Fibroblast of skin of right biceps (primary cell): ENCODE data around the gene TPCN2.

Source experiments
- DNase-seq: peaks from one replicate; pipeline ENCODE4 v3.0.0-alpha.2; 2013

Gene TPCN2

DNA sequence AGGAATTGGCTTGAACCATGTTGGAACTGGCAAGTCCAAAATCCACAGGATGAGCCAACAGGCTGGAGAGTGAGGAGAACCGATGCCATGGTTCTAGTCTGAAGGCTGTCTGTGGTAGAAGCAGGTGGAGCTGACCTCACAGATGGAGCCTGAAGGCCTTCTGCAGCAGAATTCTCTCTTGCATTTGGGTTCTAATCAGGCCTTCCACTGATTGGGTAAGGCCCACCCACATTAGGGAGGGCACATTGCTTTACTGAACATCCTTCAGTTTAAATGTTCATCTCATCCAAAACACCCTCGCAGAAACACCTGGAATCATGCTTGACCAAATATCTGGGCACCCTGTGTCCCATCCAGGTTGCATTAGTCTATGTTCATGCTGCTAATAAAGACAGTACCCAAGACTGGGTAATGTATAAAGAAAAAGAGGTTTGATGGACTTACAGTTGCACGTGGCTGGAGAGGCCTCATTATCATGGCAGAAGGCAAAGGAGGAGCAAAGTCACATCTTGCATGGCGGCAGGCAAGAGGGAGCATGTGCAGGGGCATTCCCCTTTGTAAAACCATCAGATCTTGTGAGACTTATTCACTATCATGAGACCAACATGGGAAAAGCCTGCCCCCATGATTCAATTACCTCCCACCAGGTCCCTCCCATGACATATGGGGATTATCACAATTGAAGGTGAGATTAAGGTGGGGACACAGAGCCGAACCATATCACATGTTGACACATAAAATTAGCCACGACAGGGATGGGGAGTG is 122.9 kb downstream of the TPCN2 start:
- DNase-seq, result no peak

DNA sequence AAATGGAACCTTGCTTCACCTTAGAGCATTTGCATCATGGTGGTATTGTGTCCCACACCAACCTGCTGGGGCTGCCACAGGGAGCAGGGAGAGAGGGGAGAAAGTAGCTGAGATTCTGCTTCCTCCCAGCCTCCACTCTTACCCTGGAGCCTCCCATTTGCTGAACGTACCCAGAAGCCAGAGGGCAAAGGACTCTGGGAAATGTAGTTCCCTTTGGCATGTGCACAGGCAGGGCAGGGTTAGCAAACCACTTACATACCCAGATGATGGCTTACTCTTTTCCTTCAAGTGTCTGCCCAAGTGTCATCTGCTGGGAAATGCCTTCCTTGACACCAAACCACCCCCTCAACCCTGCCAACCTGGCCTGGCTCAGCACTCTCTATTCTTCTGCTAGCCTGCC is 123.9 kb downstream of the TPCN2 start:
- DNase-seq, result no peak

DNA sequence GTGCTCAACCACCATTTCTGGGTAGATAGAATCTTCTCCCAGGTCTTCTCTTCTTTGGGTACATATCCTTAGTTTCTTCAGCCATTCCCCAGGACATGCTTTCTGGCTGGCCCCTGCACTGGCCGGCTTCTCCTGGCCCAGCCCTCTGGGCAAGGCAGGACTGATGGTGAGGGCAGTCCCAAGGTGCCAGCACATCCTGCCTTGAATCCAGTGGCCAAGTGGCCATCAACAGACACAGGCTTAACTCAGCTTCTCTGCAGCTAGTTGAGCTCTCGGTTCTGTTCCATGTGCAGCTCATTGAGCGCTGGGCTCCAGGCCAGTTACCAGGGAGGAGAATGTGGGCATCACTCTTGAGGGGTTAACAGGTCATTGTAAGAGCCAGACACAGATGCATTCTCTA is 124.6 kb downstream of the TPCN2 start:
- no peak for DNase-seq

DNA sequence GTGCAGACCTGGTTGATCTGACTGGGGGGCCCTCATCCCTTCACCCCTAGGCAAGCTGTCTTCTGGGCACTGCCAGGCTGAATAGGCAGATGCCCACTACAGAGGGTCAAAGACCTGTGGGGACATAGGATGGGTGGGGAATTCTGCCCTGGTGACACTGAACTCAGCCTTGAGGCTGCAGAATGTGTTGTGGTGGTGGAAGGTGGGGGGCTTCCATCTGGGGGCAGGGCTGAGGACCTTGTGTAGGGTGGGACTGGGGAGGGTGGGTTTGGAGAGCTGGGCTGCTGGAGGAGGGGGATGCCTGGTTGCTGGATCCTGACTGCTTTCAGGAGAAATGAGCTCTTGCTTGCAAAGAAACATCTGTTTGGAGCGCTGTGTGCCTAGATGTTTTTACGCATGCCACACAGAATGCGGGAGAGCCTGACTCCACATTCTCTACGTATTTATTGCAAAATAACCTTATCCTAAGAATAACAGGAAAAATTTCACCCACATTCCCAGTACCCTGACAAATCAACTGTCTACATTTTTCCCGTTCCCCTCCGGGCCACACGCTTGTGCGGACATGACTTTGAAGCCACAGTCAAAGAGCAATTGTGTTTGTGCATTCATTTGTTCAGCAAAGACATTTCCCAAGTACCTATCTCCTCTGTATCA is 125.3 kb downstream of the TPCN2 start:
- peak; percentile 23 for DNase-seq

DNA sequence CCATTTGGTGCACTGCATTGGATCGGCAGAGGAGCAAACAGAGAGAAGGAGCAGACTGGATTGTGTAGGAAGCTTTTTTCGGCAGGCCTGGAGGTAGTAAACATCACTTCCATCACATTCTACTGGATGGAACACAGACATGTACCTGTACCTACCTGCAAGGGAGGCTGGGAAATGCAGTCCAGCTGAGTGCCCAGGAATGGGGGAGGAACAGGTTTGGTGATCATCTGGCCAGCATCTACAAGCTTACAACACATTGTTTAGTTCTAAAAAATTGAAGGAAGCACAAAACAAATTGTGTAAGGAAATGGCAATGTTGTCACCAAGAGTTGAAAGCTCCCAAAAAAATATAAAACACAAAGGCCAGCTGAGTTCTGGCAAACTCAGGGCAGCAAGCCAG is 126.1 kb downstream of the TPCN2 start:
- no peak for DNase-seq

DNA sequence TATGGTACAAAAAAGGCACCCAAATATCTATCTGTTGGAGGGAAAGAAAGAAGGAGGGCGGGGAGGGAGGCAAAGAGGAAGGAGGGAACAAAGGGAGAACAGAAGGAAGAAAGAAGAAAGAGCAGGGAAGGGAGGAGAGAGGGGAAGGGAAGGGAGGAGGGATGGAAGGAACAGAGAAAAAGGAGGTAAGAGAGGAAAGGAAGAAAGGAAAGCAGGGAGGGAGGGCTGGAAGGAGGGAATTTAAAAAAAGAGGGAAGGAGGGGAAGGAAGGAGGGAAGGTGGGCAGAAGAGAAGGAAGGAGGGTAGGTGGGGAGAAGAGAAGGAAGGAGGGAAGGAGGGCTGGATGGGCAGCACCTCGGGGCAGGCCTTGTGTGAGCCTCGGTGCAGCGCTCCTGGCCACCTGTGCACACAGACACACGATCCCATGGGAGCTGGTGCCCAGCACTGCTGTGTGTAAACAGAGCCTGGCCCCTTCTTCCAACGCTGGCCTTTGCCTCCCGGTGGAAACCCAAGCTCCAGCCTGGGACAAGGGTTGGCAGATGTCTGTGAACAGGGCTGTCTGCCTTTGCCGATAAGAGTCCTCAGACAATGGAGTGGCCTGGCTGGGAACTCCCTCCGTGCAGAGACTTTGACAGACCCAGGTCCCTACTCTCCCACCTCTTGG is 130.2 kb downstream of the TPCN2 start:
- no peak for DNase-seq

DNA sequence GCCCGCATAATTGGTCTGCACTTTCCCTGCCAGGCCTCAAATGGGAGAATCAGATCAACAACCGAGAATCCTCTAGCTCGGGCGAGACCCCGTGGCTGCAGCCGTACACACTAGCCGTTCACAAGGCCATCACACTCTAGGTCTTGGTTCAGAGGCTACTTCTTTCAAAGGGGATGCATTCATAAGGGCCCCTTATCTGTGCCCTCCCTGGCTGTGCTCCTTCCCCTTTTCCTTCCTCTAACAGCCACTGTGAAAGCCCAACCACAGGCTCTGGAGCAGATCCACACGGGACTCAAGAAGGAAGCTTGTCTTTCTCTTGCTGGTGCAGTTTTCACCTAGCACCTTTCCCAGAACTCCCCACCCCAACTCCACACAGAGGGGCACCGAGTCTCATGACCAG is 131.5 kb downstream of the TPCN2 start:
- no peak for DNase-seq

DNA sequence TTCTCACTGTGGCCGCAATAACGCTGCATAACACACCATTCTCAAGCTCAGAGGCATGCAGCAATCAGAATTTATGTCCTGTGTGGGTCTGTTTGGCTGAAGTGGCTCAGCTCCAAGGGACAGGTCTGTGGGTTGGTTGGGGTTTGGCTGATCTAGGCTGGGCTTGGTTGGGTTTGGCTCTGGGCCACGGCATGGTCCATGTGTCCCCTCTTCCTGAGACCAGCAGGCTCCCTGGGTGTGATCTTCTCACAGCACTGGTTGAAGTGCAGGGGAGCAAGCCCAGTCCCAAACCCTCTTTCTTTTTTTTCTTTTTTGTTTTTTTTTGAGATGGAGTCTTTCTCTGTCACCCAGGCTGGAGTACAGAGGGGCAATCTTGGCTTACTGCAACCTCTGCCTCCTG is 132.0 kb downstream of the TPCN2 start:
- no peak for DNase-seq

DNA sequence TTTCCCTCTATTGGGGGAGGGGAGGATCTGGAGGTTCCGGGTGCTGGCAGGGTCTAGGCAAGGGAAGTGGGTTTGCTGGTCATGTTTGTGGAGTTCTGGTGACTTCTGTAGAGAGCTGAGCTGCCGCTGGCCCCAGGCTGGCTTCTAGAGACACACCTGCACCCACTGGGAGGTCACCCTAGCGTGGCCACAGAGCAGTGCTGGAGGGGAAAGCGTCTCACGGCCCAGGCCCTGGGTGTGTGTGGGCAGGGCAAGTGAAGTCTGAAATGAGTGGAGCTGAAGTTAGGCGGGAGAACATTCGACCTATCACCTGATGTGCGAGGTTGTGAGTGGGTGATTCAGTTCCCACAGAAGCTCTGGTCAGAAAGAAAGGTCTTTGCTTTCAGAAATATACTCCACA is 134.9 kb downstream of the TPCN2 start:
- no peak for DNase-seq
